ENCODE measurements around the gene EIF5. TPM values are rescaled to one million over a fixed set of nuclear protein-coding genes. Genes with fewer than 3 reads are reported as not detected.

Gene EIF5
- total RNA-seq, 1 donor from 2014 or later = 274 TPM

GRCh38 chr14:103315351-103315911 is 18.6 kb upstream of the EIF5 start:
- no peaks in the 10 kb centered on the region for H3K36me3 Mint-ChIP-seq (ENCODE audit: low read depth)
- ChIA-PET CTCF (no interaction called here), POLR2A (no interaction called here)
- intact Hi-C loops (cut with micrococcal nuclease) = no loop called here
- no peak overlapping the region for H3K4me3 Mint-ChIP-seq
- no peak for TF ChIP-seq CTCF (IDR thresholded peaks at IDR 0.05)
- H3K4me1 Mint-ChIP-seq = peaks cover 5% of the 10 kb centered on the region
- H3K9me3 Mint-ChIP-seq = no peaks in the 10 kb centered on the region
- H3K27me3 Mint-ChIP-seq = peaks cover 13% of the 10 kb centered on the region
- H3K27ac Mint-ChIP-seq = no peak overlapping the region
- ATAC-seq (ENCODE audit: low read depth) (no peak), DNase-seq (no peak)

- no peaks in the 10 kb centered on the region for H3K9me3 Mint-ChIP-seq
- ATAC-seq (ENCODE audit: low read depth) (no peak), DNase-seq (no peak)
- intact Hi-C loops (cut with micrococcal nuclease) = no loop called here
- H3K27me3 Mint-ChIP-seq = peaks cover 13% of the 10 kb centered on the region
- no peaks in the 10 kb centered on the region for H3K36me3 Mint-ChIP-seq (ENCODE audit: low read depth)
- no peak overlapping the region for H3K27ac Mint-ChIP-seq
- ChIA-PET CTCF (no interaction called here), POLR2A (no interaction called here)
- H3K4me1 Mint-ChIP-seq = peaks cover 5% of the 10 kb centered on the region
- H3K4me3 Mint-ChIP-seq = no peak overlapping the region
- TF ChIP-seq CTCF (IDR thresholded peaks at IDR 0.05) = no peak
These were observed 18.1 kb upstream of the EIF5 start for GRCh38 chr14:103315941-103316340.

- ATAC-seq (ENCODE audit: low read depth) (no peak), DNase-seq (no peak)
- intact Hi-C loops (cut with micrococcal nuclease) = no loop called here
- H3K4me3 Mint-ChIP-seq = no peak overlapping the region
- no peaks in the 10 kb centered on the region for H3K9me3 Mint-ChIP-seq
- TF ChIP-seq CTCF (IDR thresholded peaks at IDR 0.05) = no peak
- CTCF ChIA-PET = no interaction called here
- POLR2A ChIA-PET = no interaction called here
- peaks cover 5% of the 10 kb centered on the region for H3K4me1 Mint-ChIP-seq
- H3K36me3 Mint-ChIP-seq (ENCODE audit: low read depth) = no peaks in the 10 kb centered on the region
- peaks cover 13% of the 10 kb centered on the region for H3K27me3 Mint-ChIP-seq
- H3K27ac Mint-ChIP-seq = no peak overlapping the region
These were observed 17.3 kb upstream of the EIF5 start for GRCh38 chr14:103316721-103317121.

- DNase-seq = no peak
- Mint-ChIP-seq H3K27me3 (peaks cover 11% of the 10 kb centered on the region), H3K4me1 (peaks cover 5% of the 10 kb centered on the region), H3K27ac (no peak overlapping the region), H3K9me3 (no peaks in the 10 kb centered on the region), H3K36me3 (ENCODE audit: low read depth) (no peaks in the 10 kb centered on the region), H3K4me3 (no peak overlapping the region)
- POLR2A ChIA-PET = no interaction called here
- no peak for ATAC-seq (ENCODE audit: low read depth)
- intact Hi-C loops (cut with micrococcal nuclease) = no loop called here
- CTCF ChIA-PET = no interaction called here
- TF ChIP-seq CTCF (IDR thresholded peaks at IDR 0.05) = no peak
These were observed 16.8 kb upstream of the EIF5 start for GRCh38 chr14:103317251-103317650.

GRCh38 chr14:103317976-103318580 is 16.0 kb upstream of the EIF5 start:
- CTCF ChIA-PET = interaction anchor here (1.0 kb wide), 1 partner anchor 73 kb away, joined by 3 read pairs; no protein-coding TSS in a partner anchor
- DNase-seq = no peak

More at GRCh38 chr14:103317976-103318580, 16.0 kb upstream of the EIF5 start:
- no peak overlapping the region for H3K27ac Mint-ChIP-seq
- intact Hi-C loops (cut with micrococcal nuclease) = no loop called here
- POLR2A ChIA-PET = no interaction called here
- peaks cover 11% of the 10 kb centered on the region for H3K27me3 Mint-ChIP-seq
- H3K9me3 Mint-ChIP-seq = no peaks in the 10 kb centered on the region
- TF ChIP-seq CTCF (IDR thresholded peaks at IDR 0.05) = no peak
- H3K4me3 Mint-ChIP-seq = no peak overlapping the region
- peaks cover 5% of the 10 kb centered on the region for H3K4me1 Mint-ChIP-seq
- H3K36me3 Mint-ChIP-seq (ENCODE audit: low read depth) = no peaks in the 10 kb centered on the region
- no peak for ATAC-seq (ENCODE audit: low read depth)
